Adrenal gland (tissue), 5 donors: ENCODE data around the gene CAMK2D.

Experiments
- CTCF ChIP-seq, 6 experiments: fragments of 450-650 bp in 4 of 6; fragments of 200-600 bp in 2 of 6; sonication (generic) in 1 of 6; IDR thresholded peaks; 1 replicate in 5 of 6; 2 replicates in 1 of 6; pipeline versions ENCODE4 v1.5.1 to v1.8.0; 2016 to 2021; ENCODE audit warnings: antibody characterized with exemption in 6 of 6, mild to moderate bottlenecking in 2 of 6, moderate library complexity in 1 of 6
- POLR2A ChIP-seq, 2 donors: fragments of 450-650 bp; IDR thresholded peaks; one replicate each; pipeline ENCODE4 v1.6.1; 2017; ENCODE audit warnings: antibody characterized with exemption in 2 of 2, mild to moderate bottlenecking in 2 of 2, moderate library complexity in 1 of 2
- donor health status: DM: no; HTN: no; CAD: no.

- no peak for TF ChIP-seq CTCF (IDR thresholded peaks at IDR 0.05)
- TF ChIP-seq POLR2A (IDR thresholded peaks at IDR 0.05) = no peak
Observed at GRCh38 chr4:113433116-113433515, 328.4 kb downstream of the CAMK2D start.
